ENCODE measurements around the gene ZEB2.

Gene ZEB2

GRCh38 chr2:144415386-144415785 lies 104.5 kb downstream of the ZEB2 start:
- no peak overlapping the region for H3K4me3 ChIP-seq (ENCODE audit: low read depth, low read length)
- DNase-seq (ENCODE audit: low read depth) = no peak
- TF ChIP-seq CTCF (IDR thresholded peaks at IDR 0.05; ENCODE audit: insufficient read depth, low read depth, low read length, missing control alignments) = no peak

GRCh38 chr2:144414324-144414845 lies 105.5 kb downstream of the ZEB2 start:
- TF ChIP-seq CTCF (IDR thresholded peaks at IDR 0.05; ENCODE audit: insufficient read depth, low read depth, low read length, missing control alignments) = no peak
- DNase-seq (ENCODE audit: low read depth) = peak; percentile 8
- no peak overlapping the region for H3K4me3 ChIP-seq (ENCODE audit: low read depth, low read length)

- H3K4me3 ChIP-seq (ENCODE audit: low read depth, low read length) = no peak overlapping the region
- no peak for TF ChIP-seq CTCF (IDR thresholded peaks at IDR 0.05; ENCODE audit: insufficient read depth, low read depth, low read length, missing control alignments)
- DNase-seq (ENCODE audit: low read depth) = no peak
Observed at GRCh38 chr2:144412709-144413108, 107.2 kb downstream of the ZEB2 start.

- no peak for TF ChIP-seq CTCF (IDR thresholded peaks at IDR 0.05; ENCODE audit: insufficient read depth, low read depth, low read length, missing control alignments)
- DNase-seq (ENCODE audit: low read depth) = no peak
- H3K4me3 ChIP-seq (ENCODE audit: low read depth, low read length) = no peak overlapping the region
Observed at GRCh38 chr2:144411473-144411872, 108.4 kb downstream of the ZEB2 start.

- no peak overlapping the region for H3K4me3 ChIP-seq (ENCODE audit: low read depth, low read length)
- no peak for TF ChIP-seq CTCF (IDR thresholded peaks at IDR 0.05; ENCODE audit: insufficient read depth, low read depth, low read length, missing control alignments)
- no peak for DNase-seq (ENCODE audit: low read depth)
Observed at GRCh38 chr2:144409241-144409640, 110.7 kb downstream of the ZEB2 start.

GRCh38 chr2:144407262-144407661 lies 112.7 kb downstream of the ZEB2 start:
- TF ChIP-seq CTCF (IDR thresholded peaks at IDR 0.05; ENCODE audit: insufficient read depth, low read depth, low read length, missing control alignments) = no peak
- H3K4me3 ChIP-seq (ENCODE audit: low read depth, low read length) = no peak overlapping the region
- DNase-seq (ENCODE audit: low read depth) = no peak

Measured in GM12865 (cell line).